Raji (cell line): Measurements from ENCODE around the gene NOTCH2.
A peak's percentile ranks its signal among the peaks of the same experiment; 100 is the strongest.

Source experiments
- POLR2A ChIP-seq: IDR thresholded peaks from 2 replicates; pipeline ENCODE4 v1.6.1; 2011; ENCODE audit warnings: low read depth, low read length, control low read depth; ENCODE audit not compliant: insufficient read depth

NOTCH2 gene

DNA sequence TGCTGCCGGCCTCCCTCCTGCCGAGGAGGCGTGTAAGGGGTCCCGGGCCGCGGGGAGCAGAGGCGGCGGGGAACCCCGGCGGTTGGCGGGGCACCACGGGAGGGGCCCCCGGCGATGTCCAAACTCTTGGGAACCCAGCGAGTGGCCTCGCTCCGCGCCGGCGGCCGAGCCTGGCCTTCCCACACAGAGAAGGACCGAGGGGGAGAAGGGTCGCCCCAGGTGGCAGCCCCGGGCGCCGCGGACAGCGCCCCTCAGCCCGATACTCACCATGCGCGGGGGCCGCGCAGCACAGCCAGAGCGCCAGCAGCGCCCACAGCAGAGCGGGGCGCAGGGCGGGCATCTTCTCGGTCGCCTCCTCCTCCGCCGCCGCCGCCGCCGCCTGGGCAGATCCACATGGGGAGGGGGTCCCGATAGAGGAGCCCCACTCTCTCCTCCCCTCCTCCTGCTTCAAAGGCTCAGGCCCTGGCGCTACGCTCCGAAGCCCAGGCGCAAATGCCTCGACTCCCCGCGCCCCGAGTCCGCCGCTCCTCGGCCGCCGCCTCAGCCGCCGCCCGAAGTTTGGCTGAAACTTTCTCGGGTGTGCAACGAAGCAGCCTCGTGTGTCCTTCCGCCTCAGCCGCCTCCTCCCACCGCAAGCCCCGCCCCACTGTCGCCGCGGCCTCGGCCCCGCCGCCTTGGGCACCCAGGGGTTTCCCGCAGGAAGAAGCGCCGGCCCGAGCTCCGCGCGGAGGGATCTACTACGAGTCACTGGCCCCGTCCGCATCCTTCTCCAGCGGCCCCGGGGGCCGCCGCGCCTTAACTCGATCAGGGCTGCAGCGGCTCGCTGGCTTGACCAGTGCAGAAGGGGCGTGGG lies at the start of gene NOTCH2:
Gene NOTCH2 (minus strand): TSS at position 596 of the 853 bp plus-strand sequence. CDS start 256 bp downstream, at position 340.
- TF ChIP-seq POLR2A: 0 out of 2 replicates have a peak, but pooled peaks have one; percentile 20

DNA sequence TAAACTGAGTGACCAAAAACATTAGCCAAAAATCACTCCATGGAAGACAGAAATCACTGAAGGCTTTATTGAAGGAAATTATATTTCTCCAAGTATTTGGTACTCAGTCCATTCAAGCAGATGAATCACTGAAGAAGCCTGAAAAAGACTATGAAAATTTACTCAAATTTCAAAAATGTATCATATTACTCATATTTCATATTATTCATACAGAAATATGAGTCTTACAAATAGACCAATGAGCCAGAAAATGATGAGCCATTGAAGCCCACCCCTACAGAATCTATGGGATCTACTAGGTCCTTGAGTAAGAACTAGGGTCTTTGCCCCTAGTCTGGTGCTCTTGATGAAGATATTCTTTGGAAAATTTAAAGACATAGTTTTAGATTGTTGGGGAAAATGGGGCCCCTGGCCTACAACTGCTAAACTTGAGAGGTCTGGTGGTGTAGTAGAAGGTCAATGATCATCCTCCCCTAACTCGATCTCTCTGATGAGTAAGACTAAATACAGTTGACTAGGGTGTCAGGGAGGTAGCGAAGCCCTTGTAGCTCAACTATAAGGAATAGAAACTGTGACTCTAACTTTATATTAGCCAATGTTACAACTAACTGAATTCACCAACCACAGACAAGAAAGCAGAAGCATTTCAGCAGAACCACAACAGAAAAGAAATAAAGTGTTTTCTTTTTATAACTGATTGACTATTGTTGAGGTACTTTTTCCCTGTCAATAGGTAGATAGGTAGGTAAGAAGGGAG lies 81.0 kb downstream of the NOTCH2 start:
- TF ChIP-seq POLR2A: no peak

DNA sequence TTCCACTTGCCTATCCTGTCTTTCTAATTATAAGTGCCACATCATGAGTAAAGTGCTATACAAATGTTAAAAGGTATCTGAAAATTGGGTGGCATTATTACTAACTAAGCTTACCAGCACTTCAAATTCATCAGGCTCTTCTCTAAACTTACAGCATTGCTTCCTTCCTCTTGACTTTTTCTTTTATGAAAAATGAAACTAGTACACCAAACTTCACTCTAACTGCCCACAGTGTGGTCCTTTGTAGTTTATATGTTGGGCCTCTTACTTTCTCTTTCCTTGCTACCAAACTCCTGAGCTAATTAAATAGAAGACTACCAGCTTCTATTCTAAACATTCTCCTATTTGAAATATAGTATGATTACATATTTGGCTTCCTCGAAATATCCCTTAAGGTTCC lies 81.8 kb downstream of the NOTCH2 start:
- no peak for TF ChIP-seq POLR2A

DNA sequence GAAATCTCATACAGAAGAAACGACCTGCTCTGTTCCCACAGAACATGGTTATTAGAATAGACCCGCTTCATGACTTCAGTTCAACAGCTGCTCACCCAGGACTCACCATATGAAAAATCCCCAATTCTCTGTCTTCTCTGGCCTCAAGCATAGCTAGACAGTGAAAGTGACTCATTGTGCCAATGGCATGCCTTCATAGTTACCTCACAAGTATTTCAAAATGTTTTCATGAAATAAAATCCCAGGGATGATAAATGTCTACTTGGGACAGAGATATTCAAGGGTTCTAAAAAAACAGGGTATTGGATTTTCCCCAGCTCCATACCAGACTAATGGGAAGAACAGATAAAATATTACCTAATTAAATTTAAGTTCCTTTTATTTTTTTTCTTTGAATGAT lies 82.3 kb downstream of the NOTCH2 start:
- no peak for TF ChIP-seq POLR2A

DNA sequence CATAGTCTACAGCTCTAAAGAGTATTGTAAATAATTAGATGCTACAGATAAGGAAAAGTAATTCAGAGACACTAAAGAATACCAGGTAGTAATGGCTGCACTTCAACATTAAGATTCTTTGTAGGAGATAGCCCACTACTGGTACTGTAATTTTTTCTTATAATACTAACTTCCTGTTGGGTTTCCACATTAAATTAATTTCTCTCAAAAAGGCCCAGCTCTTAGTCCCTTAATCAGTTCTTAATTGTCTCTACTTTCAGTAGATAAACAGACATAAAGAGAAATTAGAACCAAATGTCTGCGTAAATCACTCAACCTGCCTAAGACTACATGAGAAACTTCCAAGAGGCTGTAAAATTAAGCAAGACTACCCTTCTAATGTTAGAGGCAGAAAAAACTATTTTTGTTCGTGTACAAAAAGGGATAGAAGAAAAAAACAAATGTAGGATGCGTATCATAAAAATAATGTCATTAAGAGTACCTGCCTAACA lies 83.4 kb downstream of the NOTCH2 start:
- no peak for TF ChIP-seq POLR2A

DNA sequence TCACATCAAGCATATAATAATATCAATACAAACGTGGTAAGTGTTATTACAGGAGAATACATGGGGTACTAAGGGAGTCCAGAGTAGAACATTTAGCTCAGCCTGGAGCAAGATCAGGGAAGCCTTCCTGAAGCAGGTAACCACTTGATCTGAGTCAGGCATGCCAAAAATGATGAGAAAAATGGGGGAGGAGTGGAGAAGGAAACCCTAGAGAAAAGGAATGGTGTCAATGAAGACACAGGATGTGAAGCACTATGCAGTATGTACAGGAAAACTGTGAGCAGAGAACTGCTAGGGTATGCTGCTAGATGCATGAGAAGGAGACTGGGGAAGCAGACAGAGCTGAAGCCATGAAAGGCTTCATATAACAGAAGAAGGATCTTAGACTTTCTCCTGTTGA lies 84.7 kb downstream of the NOTCH2 start:
- TF ChIP-seq POLR2A: no peak

DNA sequence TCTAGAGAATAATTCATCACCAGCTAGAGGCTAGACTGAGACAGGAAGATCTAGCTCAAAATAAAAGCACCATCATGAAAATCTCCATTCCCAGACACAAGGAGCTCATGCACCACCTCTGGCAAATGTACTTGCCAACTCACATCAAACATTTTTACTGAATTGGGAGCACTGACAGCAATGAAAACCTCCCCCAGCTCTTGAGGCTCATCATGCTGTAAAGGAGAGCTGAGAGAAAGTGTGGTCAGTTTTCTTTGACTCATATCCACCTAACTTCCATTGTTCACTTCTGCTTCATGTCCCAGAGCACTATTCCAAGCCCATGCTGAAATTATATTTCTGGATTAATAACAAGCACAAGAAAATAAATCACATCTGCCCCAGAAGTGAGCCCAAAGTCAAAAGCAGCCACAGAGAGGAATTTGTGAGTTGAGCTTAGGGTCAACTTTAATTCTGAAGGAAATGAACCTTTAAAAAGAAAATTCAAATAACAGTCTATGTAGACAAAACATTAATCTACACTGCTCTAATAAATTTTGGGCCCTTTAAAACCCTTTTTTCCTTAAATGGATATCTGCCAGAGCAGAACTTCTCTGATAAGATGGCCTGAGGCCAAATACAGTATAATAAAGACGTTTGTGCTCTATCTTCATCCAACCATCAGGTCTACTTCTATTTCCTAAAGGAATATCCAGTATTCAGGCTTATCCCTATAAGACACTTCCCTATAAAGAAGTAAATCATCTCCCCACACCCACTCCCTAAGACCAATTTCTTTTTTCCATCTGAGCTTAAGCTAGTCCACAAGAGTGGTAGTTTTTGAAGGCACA lies 87.3 kb downstream of the NOTCH2 start:
- TF ChIP-seq POLR2A: no peak

DNA sequence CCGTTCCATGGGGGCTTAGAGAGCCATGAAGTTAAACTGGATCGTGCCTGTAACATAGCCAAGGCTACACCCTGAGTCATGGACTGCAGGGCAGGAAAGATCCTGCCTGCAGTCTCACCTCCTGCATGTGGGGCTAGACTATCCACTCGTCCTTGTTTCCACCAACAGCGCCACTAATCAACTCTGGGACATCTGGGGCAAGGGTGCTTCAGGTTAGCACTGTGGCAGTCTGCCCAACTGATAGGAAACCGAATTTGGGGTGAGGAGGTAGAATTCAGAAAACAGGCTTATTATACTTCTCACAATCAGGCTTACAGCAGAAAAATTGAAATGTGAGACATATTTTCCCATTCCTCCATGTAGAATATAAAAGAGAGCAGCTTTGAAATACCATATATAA lies 88.0 kb downstream of the NOTCH2 start:
- TF ChIP-seq POLR2A: no peak

DNA sequence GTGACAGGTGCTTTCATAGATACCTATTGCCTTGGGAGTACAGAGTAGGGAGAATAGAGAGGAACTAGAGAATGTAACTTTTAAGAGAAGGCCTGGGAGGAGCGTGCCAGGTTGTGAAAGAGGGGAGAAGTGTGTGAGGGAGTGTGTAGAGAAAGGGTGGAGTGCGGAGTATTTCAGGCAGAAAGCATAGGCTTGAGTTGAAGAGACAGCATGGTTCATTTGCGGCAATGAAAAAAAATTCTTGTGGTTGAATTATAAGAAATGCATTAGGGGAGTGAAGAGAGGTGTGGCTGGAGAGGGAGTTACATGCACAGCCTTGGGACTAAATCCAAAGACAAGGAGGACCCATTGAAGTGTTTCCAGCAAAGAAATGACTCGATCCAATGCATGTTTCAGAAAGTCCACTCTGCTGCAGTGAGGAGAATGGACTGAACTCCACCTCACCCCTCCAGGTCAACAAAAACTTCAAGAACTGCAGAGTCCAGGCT lies 91.4 kb downstream of the NOTCH2 start:
- no peak for TF ChIP-seq POLR2A

DNA sequence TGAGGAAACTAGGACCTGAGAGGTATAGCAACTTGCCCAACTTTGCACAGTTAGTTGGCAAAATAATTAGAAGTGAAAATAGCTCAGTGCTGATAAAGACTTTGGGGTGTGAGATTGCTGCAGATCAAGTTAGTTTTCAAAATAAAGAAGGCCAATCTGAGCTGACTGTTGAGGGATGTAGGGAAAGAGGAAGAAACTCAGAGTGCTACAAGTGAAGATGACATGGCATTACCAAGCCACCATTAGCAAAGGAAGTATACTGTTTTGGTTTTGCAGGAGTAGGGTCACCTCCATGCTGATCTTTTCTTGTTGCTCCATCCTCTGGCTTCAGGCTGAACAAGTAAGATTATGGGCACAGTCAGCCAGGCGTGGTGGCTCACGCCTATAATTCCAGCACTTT lies 94.5 kb downstream of the NOTCH2 start:
- no peak for TF ChIP-seq POLR2A

DNA sequence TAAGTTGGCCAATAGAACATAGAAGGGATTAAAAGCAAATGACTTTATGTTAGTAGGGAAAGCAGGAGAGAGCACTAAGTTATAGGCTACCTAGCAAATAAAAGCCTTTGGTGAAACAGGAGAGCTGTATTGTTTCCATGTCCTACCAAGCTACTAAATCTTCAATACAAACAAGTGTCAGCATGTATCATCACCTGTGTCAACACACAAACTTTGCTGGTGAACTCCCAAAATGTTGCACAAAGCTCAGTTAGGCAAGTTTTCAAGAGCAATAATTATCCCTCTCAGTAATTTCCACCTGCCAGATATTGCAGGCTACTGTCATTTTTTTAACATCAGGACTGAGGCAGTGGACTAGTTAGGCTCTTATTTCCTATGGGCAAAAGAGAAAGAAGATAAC lies 95.4 kb downstream of the NOTCH2 start:
- TF ChIP-seq POLR2A: no peak

DNA sequence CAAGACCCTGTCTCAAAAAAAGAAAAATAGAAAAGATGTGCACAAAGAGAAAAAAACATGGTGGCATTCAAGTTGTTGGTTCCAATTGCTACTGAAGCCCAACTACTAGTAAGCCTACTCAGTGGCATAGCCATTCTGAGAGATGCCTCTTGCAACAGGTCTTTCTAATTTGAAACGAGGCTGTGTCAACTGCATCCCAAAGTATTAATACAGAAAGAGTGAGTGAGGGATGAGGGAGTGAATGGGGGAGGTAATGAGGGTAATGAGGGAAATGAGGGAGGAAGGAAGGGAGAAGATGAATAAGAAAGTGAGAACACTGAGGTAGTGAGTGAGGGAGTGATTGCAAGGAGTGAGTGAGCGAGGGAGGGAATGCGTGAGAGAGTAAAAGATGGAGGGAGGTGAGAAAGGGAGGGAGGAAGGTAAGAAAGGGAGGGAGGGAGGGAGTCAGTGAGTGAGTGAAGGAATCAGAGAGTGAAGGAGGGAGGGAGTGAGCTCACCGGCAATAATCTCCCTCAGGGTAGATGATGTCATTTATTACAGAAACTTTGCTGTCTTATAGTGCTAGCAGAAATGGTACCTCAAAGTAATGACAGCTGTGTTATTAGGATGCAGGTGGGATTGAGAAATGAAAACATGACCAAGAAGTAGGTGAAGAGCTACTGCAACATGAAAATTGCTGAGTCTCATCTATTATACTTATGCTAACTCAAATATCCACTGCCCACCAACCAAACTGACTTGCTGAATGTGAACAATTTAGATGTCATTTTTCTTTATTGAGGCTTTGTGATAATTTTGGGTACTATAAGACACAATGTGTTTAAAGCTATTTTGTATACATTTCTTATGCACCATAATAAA lies 97.5 kb downstream of the NOTCH2 start:
- TF ChIP-seq POLR2A: no peak

DNA sequence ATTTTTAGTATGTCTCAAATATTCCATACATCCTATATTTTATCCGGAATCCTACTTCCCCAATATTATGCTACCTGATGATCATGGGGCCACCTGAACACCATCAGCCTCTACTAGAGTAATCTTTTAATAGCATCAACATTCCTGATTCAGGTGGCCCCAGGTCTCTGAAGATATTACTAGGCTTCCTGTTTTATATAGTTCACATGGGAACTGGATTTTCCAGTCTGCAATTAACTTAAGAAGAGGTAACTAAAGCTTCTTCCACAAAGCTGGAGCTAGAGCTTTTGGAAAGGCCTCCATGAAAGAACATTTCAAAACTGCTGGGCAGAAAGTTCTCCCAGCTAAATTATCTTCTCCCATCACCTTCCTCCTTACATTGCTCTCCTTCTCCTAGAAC lies 100.9 kb downstream of the NOTCH2 start:
- no peak for TF ChIP-seq POLR2A

DNA sequence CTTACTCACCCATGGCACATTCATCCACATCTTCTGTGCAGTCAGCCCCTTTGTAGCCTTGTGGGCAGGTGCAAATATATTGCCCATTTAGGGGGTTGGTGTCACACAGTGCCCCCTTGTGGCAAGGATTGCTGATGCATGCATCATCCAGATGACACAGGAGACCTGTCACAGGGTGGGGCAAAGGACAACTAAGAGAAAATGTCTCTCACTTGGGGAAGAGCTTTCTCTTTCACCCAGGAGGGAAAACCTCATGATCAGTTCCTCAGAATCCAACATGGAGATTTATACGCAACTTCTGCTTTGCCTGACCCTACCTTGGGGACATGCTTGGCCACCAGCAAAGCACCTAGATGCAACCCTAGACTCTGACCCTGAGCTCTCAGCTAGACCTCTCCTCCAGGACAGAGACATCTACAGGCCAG lies 101.4 kb downstream of the NOTCH2 start:
- no peak for TF ChIP-seq POLR2A
